ENCODE measurements around the gene CELF2.
A peak's percentile ranks its signal among the peaks of the same experiment; 100 is the strongest.

CELF2 gene

DNA sequence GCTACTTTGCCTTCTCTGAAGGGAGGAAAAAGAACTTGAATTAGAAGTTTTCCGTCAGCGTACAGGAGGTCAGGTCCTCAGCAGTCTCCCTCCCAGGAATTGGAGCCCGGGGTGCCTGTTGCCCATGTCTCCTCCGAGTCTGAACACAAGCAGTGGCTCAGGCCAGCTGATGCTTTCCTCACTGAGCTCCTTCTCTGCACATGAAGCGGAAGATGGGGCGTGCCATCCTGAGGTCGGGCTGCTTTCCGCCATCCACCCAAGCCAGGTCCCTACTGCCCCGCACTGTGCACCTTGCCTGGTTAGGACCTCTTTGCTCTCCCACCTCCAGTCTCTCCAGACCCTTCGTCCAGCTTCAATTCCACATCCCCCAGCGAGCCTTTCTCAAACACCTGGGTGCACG, 237.5 kb downstream of the CELF2 start:
- no peak for DNase-seq

DNA sequence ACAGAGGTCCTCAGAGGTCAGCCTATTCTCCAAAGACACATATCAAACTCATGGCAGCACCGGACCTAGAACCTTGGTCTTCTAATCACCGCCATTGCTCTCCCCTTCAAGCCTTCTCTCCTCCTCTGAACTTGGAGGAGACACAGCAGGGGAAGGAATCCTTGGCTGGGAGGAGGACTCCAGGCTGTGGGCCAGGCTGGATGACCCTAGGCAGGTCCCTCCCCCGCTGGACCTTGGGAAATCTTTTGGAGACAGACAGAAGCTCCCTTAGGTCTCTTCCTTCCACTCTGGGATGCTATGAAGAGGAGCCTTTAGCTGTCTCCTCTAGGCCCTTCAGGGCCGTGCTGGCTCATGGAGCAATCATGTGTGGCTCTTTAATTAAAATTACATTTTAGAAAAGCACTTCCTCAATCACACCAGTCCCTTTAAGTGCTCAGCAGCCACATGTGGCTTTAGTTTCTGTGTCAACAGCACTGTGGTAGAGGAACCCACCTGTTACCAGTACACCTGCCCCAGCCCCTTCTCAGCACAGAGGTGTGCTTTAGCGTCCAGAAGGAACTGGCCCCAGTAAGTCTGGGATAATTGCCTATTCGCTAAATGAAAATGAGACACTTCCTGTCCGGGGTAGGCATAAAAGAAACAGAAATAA, 238.2 kb downstream of the CELF2 start:
- DNase-seq, result no peak

- no peak for DNase-seq
These were observed 239.2 kb downstream of the CELF2 start for GRCh38 chr10:11256896-11257295.

DNA sequence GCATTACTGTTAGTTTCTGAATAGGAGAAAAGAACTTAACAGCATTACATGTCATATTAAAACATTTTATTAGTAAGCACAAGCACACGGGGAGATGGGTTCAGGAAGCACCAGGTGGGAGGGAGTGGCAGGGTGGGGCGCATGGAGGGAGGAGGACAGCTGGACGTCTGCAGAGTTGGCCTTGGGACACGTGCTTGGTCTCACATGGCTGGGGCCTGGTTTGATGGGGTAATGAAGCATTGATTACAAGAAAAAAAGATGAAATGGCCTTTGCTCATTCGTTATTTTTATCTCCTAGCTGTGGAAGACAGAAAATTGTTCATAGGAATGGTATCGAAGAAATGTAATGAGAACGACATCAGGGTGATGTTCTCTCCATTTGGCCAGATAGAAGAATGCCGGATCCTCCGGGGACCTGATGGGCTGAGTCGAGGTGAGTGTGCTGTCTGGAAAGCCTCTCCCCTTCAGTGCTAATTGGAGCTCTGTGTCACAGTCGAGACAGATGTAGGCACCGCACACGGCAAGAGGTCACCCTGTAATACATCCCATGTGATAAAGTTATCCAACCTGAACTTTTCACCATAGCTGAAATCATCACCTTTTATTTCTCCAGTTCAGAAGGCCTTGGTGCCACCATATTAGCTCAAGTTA, 239.9 kb downstream of the CELF2 start:
- no peak for DNase-seq

DNA sequence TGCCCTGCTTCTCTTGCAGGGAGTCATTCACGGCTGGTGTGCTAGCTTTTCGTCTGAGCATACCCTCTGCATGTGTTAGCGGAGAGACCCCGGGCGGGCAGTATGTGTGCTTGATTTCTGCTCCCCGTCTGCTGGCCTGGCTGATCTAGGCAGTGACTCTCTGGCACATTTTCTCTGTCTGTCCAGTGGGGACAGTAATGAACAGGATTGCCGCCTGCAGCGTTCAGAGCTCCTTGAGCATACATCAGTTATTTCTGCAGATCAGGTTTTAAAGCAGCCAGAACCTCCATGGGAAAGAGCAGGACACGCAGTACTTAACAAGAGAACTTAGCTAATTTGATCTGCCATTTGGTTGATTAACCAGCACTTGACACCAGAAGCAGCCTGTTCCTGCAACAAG, 242.5 kb downstream of the CELF2 start:
- DNase-seq, result no peak

- DNase-seq, result no peak
These were observed 243.5 kb downstream of the CELF2 start for GRCh38 chr10:11261143-11261542.

- DNase-seq, result no peak
These were observed 244.2 kb downstream of the CELF2 start for GRCh38 chr10:11261687-11262493.

- no peak for DNase-seq
These were observed 245.0 kb downstream of the CELF2 start for GRCh38 chr10:11262494-11263345.

GRCh38 chr10:11263767-11264166, 246.1 kb downstream of the CELF2 start:
- no peak for DNase-seq

GRCh38 chr10:11264296-11265048, 246.8 kb downstream of the CELF2 start:
- DNase-seq, result no peak

DNA sequence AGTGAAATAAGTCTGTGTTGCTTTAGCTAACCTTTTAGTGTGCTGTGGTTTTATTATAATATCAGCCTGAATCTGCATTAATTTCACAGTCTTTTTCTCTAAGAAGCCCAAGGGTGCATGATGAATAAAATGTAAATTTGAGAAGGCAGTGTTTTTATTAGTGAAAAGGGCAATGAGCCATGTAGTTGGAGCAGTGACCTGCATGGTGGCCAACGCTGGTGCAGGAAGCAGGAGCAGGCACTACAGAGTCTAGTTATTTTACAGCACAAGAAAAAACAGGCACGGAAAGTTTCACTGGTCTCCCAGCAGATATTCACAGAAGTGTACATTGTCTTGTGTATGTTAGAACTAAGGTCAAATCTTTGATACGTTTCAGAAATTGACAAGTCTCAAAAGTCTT, 247.8 kb downstream of the CELF2 start:
- no peak for DNase-seq

DNA sequence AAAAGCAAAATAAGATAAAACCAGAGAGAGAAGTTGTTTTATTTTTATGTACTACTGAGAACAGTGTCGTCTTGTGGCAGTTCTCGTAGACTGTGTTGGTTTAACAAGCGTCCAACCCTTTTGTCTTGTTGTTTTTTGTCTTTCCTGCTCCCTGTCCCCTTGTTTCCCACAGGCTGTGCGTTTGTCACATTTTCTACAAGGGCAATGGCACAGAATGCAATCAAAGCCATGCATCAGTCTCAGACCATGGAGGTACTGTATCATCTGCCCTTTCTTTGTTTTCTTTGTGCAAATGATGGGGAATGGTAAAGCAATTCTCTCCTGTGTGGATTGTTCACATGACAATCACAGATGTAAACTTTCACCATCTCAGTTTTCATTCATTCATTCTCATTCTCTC, 248.8 kb downstream of the CELF2 start:
- DNase-seq, result no peak

DNA sequence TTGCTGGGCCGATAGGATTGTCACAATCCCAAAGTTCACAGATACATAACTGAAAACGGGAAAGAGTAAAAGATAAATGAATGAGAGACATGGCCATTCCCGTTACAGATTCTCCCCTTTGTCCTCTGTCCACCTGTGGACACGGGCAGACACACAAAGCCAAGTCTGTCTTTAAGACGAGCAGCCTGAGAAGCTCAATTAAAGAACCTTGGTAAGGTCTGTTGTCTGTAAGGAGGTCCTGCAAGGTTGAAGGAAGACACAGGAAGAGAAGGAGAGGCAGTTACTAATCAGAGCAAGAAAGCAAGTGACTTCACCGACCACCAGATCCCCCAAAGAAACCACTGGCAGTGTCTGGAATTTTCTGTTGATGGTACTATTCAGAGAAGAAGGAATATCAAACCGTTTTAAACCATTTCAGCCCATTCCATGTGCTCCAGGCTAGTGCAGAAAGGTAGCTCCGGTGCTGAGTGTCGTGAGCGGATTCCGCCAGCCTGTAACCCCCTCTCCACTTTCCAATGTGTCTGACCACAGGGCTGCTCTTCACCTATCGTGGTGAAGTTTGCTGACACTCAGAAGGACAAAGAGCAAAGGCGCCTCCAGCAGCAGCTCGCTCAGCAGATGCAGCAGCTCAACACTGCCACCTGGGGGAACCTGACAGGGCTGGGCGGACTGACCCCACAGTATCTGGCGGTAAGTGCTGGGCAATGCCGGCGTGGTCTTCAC, 252.6 kb downstream of the CELF2 start:
- DNase-seq, result peak; percentile 84 to 85

DNA sequence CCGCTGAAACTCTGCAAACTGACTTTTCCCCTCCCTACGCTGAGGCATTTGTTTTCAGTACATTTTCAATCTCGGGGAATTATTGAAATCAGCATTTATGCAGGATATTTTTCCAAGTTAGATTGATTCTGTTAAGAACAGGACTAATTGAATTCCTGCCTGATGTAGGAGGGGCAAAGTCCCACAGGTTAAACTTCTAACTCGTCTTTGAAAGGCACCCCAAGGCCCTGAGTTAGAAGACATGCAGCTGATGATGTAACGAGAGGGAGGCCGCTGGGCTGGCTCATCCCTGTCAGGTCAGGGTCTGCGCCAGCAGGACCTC, 253.1 kb downstream of the CELF2 start:
- DNase-seq, result no peak

DNA sequence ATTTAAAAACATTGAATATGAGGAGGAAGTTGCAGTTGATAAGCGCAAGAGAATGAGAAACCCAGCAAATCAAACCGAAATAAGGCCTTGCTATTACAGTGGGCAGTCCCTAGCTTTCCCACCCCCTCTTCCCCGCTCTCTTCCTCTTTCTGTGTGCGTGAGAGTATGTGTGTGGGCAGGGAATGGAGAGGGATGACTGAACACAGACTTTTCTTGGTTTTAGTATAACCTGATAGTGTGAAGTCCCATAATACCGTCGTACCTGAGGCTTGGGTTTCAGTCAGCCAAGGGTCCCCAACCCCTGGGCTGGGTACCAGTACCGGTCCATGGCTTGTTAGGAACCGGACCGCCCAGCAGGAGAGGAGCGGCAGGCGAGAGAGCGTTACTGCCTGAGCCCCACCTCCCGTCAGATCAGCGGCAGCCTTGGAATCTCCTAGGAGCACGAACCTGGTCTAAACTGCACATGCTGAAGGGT, 255.3 kb downstream of the CELF2 start:
- peak; percentile 34 to 61 for DNase-seq

DNA sequence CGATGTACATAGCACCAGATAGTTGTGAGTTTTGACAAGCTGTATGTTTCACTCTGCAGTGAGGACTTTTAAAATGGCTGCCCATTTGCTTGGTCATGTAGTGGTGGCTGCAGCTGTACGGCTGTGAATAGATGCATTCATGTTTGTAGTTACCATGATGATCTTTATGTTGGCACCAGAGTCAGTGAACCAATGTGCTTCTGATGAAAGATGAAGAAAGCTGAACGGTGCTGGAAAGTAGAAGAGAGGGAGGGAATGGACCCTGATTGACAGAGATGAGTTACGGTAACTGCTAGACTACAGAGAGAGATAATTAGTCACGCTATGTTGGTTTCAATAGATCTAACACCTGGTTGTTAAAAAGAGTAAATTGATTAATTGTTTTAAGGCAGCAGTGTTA, 256.8 kb downstream of the CELF2 start:
- no peak for DNase-seq

DNA sequence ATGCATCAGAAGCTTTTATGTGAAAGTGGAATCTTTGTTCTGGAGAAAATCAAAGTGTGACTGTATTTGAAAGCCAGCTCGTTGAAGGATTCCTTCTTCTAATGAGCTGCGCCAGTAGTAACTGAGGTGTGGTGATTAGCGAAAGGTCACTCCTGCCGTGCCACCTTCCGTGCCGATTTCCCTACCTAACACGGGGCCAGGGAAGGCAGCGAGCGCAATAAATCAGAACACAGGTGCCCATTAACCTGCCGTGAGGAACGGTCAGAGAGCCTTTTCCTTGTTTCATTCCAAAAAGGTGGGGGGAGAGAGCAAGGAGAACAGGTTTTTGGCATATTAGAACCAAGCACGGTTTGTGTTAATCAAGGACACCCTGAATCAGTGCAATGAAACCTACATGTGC, 258.0 kb downstream of the CELF2 start:
- no peak for DNase-seq

- no peak for DNase-seq
These were observed 258.8 kb downstream of the CELF2 start for GRCh38 chr10:11276449-11276990.

DNA sequence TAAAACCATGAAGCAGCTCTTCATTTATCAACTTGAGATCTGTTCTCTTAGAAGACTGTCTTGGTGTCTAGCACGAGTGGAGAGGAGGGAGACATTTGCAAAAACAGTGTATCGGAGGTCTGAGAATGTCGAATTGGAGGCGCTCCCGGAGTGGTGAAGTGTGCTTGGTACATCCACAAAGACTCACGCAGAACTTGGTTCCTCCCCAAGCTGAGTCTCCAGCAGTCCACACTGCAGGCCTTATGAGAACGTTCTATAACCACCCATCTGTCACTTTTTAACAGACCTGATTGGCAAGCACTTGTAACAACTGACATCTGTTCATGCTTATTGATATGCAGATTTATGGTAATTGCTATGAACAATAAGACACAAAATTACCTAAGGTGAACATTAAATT, 261.6 kb downstream of the CELF2 start:
- no peak for DNase-seq

GRCh38 chr10:11280187-11280932, 262.7 kb downstream of the CELF2 start:
- DNase-seq, result no peak

DNA sequence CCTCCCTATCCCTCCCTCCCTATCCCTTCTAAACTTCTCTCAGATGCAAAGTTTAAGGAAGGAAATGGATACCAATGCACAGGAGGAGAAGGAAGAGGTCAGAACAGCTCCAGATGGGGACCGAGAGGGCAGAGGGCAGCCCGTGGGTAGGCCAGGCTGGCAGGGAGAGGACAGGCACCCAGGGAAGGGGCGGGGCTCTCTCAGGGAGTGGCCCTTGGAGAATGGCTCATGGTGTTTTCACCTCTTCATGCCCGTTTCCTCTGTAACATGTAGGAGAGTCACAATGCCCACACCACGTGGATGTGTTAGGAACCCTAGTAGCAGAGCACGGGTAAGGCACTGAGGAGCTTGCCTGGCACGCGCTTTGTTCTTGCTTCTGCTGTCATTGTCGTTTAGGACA, 264.5 kb downstream of the CELF2 start:
- no peak for DNase-seq

Data from activated CD4-positive, alpha-beta T cell treated with anti-CD3 and anti-CD28 coated beads, Interleukin-2, amount 50 U/mL, for 48 hours (primary cell).